Body of pancreas (tissue), 4 donors: ENCODE data around the gene PAWR. TPM values are rescaled to one million over a fixed set of nuclear protein-coding genes. Genes with fewer than 3 reads are reported as not detected.
"Not testable (repeated sequence)": the region's sequence is repeated elsewhere in the genome, so short reads cannot be mapped to it uniquely, and the experiment has no call there.

ENCODE experiments used
- ATAC-seq: fragments of 150-250 bp; one replicate; pipeline ENCODE4 v1.9.1; 2016
- DNase-seq, 4 donors: peaks; one replicate each; pipeline ENCODE4 v3.0.0-alpha.2; 2019
- H3K27ac ChIP-seq, 4 donors: fragments of 200-600 bp; sonication (generic); 1 replicate in 3 of 4; 2 replicates in 1 of 4; pipeline versions ENCODE4 v1.5.1 to v1.6.1; 2016 to 2019; ENCODE audit warnings: mild to moderate bottlenecking in 1 of 4, mixed read lengths in 1 of 4, moderate library complexity in 1 of 4
- H3K27me3 ChIP-seq, 2 donors: fragments of 200-600 bp; sonication (generic); one replicate each; pipeline ENCODE4 v1.6.0; 2016; ENCODE audit warnings: mild to moderate bottlenecking in 1 of 2
- H3K36me3 ChIP-seq, 2 donors: fragments of 200-600 bp; sonication (generic); replicated peaks in 1 of 2; 2 replicates each; pipeline ENCODE4 v1.5.1; 2016; ENCODE audit warnings: low read depth in 2 of 2; ENCODE audit not compliant: insufficient read depth in 1 of 2
- H3K4me1 ChIP-seq: fragments of 200-600 bp; sonication (generic); one replicate; pipeline ENCODE4 v1.6.0; 2016
- H3K4me3 ChIP-seq, 2 donors: fragments of 200-600 bp; sonication (generic); 1 replicate in 1 of 2; 2 replicates in 1 of 2; pipeline ENCODE4 v1.5.1; 2016 to 2019
- H3K9me3 ChIP-seq, 3 donors: fragments of 200-600 bp; sonication (generic); 1 replicate in 2 of 3; 2 replicates in 1 of 3; pipeline ENCODE4 v1.5.1; 2016
- CTCF ChIP-seq, 7 experiments: fragments of 450-650 bp in 4 of 7; fragments of 200-600 bp in 3 of 7; sonication (generic) in 3 of 7; IDR thresholded peaks; one replicate each; pipeline ENCODE4 v1.5.1; 2016 to 2019; ENCODE audit warnings: antibody characterized with exemption in 7 of 7
- POLR2A ChIP-seq, 3 donors: fragments of 450-650 bp; IDR thresholded peaks; one replicate each; pipeline ENCODE4 v1.6.1; 2016; ENCODE audit warnings: antibody characterized with exemption in 3 of 3, mild to moderate bottlenecking in 2 of 3
- WGBS, 2 donors: methylation state at CpG; one replicate each; pipeline ENCODE4 v1.1.5; 2017; 5-methylcytosine and 5-hydroxymethylcytosine counted together
- intact Hi-C: fragments of 100-400 bp; cut with DNase I; formaldehyde crosslinking; loops from one replicate; pipeline ENCODE4 v1.15.1; 2023
- total RNA-seq, 2 donors: library from RNA; depleted of rRNA; stranded (reverse); fragments of >200 nt; gene quantifications; one replicate each; pipeline ENCODE4 v1.1.0, GENCODE V29; 2016

Gene PAWR
- total RNA-seq, 2 donors from 2014 or later = 19.8 to 49.0 TPM

DNA sequence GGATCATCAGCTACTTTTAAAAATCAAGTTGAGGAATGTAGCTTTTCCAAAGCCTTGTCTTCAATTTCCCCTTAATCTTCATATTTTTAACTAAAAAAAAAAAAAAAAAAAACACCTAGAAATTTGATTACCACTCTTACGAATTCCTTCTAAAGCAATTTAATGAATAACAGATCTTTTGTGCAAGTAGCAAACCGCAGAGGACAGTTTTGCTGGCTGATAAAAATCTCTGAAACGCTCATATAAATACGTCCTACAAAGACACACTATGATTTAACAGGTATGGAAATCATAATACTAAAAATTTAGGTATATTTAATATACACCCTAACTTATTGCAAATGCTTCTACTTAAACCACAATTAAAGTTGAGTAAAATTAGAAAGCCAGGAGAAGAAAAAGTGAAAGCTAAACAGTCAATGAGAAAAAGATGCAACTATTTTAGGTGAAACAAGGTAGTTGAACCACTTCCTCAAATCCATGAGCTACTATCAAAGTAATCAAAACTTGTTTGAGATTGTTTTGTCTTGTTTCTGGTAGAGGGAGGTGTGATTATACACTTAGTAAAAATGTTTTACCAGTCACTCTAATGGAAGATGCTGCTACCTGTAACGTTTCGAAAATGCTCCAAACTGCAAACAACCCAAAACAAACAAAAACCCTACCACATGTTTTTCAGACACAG is 2.2 kb downstream of the PAWR start:
- Histone ChIP-seq H3K4me3 (peak overlapping the region in 1 of 2 donors; percentile 84), H3K9me3 (no peaks in the 10 kb centered on the region), H3K36me3 (no peaks in the 10 kb centered on the region), H3K4me1 (peaks cover 54% of the 10 kb centered on the region), H3K27me3 (no peaks in the 10 kb centered on the region), H3K27ac (peak overlapping the region in 3 of 4 donors; percentile 93 to 97 (median 96))
- 10% methylated on average over 6 of the region's 6 CpGs for WGBS, 2 donors
- intact Hi-C loops = no loop called here
- DNase-seq = no peak
- no peak for ATAC-seq
- no peak for TF ChIP-seq POLR2A (IDR thresholded peaks at IDR 0.05)
- TF ChIP-seq CTCF (IDR thresholded peaks at IDR 0.05) = no peak

GRCh38 chr12:79687711-79688260 is 3.0 kb downstream of the PAWR start:
- whole genome bisulfite sequencing, 2 donors = 37 to 40% methylated on average over 3 of the region's 3 CpGs
- H3K36me3 ChIP-seq = no peaks in the 10 kb centered on the region
- intact Hi-C loops = no loop called here
- H3K4me1 ChIP-seq = peaks cover 46% of the 10 kb centered on the region
- no peak for TF ChIP-seq CTCF (IDR thresholded peaks at IDR 0.05)
- TF ChIP-seq POLR2A (IDR thresholded peaks at IDR 0.05) = no peak
- peak overlapping the region in 2 of 4 donors; percentile 6 to 97 for H3K27ac ChIP-seq
- H3K9me3 ChIP-seq = no peaks in the 10 kb centered on the region
- no peaks in the 10 kb centered on the region for H3K27me3 ChIP-seq
- ATAC-seq (no peak), DNase-seq (no peak)
- H3K4me3 ChIP-seq = no peak overlapping the region

- H3K9me3 ChIP-seq = no peaks in the 10 kb centered on the region
- no peak overlapping the region for H3K27ac ChIP-seq
- WGBS, 2 donors = 42 to 53% methylated on average over 2 of the region's 2 CpGs
- no peak for DNase-seq
- TF ChIP-seq CTCF (IDR thresholded peaks at IDR 0.05) (no peak), POLR2A (IDR thresholded peaks at IDR 0.05) (no peak)
- H3K36me3 ChIP-seq = no peaks in the 10 kb centered on the region
- H3K27me3 ChIP-seq = no peaks in the 10 kb centered on the region
- intact Hi-C loops = no loop called here
- H3K4me3 ChIP-seq = no peak overlapping the region
- H3K4me1 ChIP-seq = peaks cover 45% of the 10 kb centered on the region
- ATAC-seq = no peak
These were observed 4.6 kb downstream of the PAWR start for GRCh38 chr12:79686171-79686570.

GRCh38 chr12:79685068-79685467 is 5.7 kb downstream of the PAWR start:
- no peak for DNase-seq
- H3K4me1 ChIP-seq = peaks cover 46% of the 10 kb centered on the region

DNA sequence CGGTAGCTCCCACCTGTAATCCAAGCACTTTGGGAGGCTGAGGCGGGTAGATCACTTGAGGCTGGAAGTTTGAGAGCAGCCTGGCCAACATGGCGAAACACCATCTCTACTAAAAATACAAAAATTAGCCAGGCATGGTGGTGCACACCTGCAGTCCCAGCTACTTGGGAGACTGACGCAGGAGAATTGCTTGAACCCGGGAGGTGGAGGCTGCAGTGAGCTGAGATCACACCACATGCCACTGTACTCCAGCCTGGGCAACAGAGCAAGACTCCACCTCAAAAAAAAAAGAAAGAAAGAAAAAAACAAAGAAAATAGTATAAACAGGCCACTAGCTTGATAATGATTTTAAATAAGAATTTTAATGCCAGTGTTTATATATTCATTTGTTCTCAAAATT is 6.4 kb downstream of the PAWR start:
- 90 to 91% methylated on average over 5 of the region's 5 CpGs for WGBS, 2 donors
- H3K4me1 ChIP-seq = peaks cover 46% of the 10 kb centered on the region
- intact Hi-C loops, H3K4me3 ChIP-seq, ATAC-seq, DNase-seq, H3K27ac ChIP-seq, H3K36me3 ChIP-seq, H3K27me3 ChIP-seq, H3K9me3 ChIP-seq: not testable (repeated sequence)

More at GRCh38 chr12:79685068-79685467, 5.7 kb downstream of the PAWR start:
- Histone ChIP-seq H3K4me3 (no peak overlapping the region), H3K36me3 (no peaks in the 10 kb centered on the region), H3K27me3 (no peaks in the 10 kb centered on the region), H3K9me3 (no peaks in the 10 kb centered on the region), H3K27ac (peak overlapping the region in 1 of 4 donors; percentile 8)
- ATAC-seq = no peak
- intact Hi-C loops = no loop called here
- no peak for TF ChIP-seq POLR2A (IDR thresholded peaks at IDR 0.05)
- 0% methylated on average over 1 of the region's 1 CpG for WGBS, 2 donors

DNA sequence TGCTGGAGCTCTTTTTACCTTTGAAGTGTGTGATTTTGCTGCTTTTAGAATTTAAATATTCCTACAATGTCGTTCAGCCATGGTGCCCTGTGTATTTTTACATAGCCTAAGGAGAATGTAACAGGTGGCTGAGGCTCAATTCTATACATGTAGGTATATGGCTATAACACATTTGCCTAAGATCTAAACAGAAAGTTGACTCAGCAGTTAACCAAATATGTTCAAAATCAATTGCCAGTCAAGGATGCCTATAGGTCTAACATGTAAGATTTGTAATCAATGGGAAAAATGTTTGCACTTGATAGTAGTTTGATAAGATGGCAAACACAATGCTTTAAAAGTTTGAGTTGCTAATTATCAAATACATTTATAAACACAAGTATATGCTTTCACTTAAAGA is 8.2 kb downstream of the PAWR start:
- intact Hi-C loops = no loop called here
- TF ChIP-seq CTCF (IDR thresholded peaks at IDR 0.05) (no peak), POLR2A (IDR thresholded peaks at IDR 0.05) (no peak)
- peaks cover 50% of the 10 kb centered on the region for H3K4me1 ChIP-seq
- ATAC-seq (no peak), DNase-seq (no peak)
- WGBS, 2 donors = 38 to 72% methylated on average over 1 of the region's 1 CpG
- no peaks in the 10 kb centered on the region for H3K36me3 ChIP-seq
- H3K27ac ChIP-seq = no peak overlapping the region
- H3K4me3 ChIP-seq = no peak overlapping the region
- no peaks in the 10 kb centered on the region for H3K27me3 ChIP-seq
- H3K9me3 ChIP-seq = no peaks in the 10 kb centered on the region
